Epithelial cell of proximal tubule (primary cell): ENCODE data around the gene RAPGEF5. TPM values are rescaled to one million over a fixed set of nuclear protein-coding genes. Genes with fewer than 3 reads are reported as not detected.

Experiments
- DNase-seq: peaks from one replicate; pipeline ENCODE4 v3.0.0-alpha.2; 2011; ENCODE audit warnings: low read depth
- H3K4me3 ChIP-seq: 2 replicates; pipeline ENCODE4 v1.5.1; 2011; ENCODE audit warnings: low read depth, mild to moderate bottlenecking, low read length
- total RNA-seq: library from RNA; depleted of rRNA; stranded (reverse); fragments of >200 nt; gene quantifications from 2 replicates; pipeline ENCODE4 v1.2.3, GENCODE V29; 2015
- TF ChIP-seq, protein P1 (sequence below): conservative IDR thresholded peaks from 2 replicates; pipeline ENCODE4 v1.5.1; 2012; ENCODE audit warnings: low read depth, mild to moderate bottlenecking, low read length

The RAPGEF5 gene
- total RNA-seq, 1 donor from 2014 or later: 8.3 TPM

DNA sequence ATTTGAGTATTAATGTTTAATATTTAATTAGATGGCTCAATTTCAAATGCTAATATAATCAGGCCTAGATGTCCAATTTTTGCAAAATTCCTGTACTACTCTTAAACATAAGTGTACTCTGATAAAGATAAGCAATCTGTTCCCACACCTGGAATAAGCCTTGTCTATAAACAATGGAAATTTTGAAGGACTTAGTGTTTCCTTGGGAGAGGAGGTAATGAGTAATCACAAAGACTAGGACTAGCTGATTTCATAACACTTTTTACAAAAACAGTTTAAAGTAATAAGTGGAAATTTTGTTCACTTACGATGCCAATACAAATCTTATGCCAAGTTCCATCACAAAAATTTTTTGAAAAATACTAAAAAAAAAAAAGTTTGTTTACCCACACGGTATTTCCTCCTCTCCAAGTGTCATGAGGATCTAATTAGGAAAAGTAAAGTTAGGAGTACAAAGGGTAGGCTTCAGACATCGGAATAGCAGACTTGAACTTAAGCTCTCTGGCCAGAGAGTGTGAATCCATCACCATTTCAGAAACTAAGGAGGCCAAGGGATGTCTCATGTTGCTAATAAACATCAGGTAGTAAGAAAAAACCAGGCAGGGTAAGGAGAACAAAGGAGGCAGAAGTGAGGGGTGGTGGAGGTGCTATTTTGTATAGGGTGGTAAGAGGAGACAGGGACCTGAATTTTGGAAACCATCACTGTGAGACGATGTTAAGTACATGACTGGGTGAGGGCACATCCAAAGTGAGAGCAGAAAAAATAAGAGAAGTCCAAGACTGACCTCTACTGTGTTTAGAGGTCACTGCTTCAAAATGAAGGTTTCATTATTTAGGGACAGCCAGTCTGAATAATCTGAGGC is 61.3 kb downstream of the RAPGEF5 start:
- H3K4me3 ChIP-seq: no peak overlapping the region
- no peak for DNase-seq
- TF ChIP-seq, protein P1, sequence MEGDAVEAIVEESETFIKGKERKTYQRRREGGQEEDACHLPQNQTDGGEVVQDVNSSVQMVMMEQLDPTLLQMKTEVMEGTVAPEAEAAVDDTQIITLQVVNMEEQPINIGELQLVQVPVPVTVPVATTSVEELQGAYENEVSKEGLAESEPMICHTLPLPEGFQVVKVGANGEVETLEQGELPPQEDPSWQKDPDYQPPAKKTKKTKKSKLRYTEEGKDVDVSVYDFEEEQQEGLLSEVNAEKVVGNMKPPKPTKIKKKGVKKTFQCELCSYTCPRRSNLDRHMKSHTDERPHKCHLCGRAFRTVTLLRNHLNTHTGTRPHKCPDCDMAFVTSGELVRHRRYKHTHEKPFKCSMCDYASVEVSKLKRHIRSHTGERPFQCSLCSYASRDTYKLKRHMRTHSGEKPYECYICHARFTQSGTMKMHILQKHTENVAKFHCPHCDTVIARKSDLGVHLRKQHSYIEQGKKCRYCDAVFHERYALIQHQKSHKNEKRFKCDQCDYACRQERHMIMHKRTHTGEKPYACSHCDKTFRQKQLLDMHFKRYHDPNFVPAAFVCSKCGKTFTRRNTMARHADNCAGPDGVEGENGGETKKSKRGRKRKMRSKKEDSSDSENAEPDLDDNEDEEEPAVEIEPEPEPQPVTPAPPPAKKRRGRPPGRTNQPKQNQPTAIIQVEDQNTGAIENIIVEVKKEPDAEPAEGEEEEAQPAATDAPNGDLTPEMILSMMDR: no peak

DNA sequence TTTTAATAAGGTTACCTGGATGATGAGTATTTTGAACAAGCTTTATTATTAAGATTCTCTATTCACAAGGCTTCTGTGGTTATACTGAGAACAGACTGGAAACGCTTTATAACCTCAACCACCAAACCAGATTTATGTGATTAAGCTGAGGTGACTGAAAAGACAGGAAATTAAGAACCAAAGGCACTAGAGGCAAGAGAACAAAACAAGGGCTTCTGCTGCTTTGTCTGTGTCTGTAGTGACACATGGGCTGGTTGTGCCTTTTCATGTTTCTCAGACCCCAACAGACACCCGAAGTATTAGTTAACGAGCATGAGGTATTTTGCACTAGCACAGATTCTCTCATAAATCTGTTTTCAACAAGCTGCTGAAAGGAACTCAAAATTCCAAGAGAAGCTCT is 64.4 kb downstream of the RAPGEF5 start:
- no peak overlapping the region for H3K4me3 ChIP-seq
- no peak for DNase-seq
- TF ChIP-seq, protein P1: no peak

DNA sequence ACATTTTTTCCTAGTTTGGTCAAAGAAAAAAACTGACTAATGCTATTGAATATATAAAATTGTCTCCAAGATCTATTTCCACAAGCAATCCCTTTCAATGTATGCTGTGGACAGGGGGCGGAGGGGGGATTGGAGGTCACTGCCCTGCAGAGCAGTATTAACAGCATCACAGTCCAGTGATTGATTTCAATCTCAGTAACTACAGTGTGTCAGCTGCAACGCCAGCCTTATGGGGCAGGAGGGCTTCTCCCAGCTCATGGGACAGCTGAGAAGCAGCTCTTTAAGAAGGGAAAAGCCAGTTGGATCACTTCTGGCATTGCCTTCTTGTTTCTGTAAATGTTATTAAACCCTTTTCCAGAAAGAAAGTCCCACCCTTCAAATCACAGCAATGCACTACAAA is 65.0 kb downstream of the RAPGEF5 start:
- TF ChIP-seq, protein P1: no peak
- DNase-seq: no peak
- no peak overlapping the region for H3K4me3 ChIP-seq

DNA sequence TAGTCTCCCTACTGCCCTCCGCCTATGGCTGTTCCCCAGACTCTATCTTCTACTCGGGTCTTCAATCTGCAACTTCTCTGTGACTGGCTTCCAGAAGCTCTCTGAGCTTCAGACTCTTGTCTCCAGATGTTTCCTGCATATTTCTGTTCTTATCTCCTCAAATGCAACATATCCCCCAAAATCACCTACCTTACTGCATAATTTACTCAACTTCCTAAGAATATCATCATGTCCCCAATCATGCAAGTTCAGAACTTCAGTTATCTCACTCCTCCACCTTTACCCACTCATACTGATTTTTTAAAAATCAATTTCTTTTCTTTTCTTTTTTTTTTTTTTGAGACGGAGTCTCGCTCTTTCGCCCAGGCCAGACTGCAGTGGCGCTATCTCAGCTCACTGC is 68.8 kb downstream of the RAPGEF5 start:
- TF ChIP-seq, protein P1: no peak
- H3K4me3 ChIP-seq: no peak overlapping the region
- DNase-seq: no peak

DNA sequence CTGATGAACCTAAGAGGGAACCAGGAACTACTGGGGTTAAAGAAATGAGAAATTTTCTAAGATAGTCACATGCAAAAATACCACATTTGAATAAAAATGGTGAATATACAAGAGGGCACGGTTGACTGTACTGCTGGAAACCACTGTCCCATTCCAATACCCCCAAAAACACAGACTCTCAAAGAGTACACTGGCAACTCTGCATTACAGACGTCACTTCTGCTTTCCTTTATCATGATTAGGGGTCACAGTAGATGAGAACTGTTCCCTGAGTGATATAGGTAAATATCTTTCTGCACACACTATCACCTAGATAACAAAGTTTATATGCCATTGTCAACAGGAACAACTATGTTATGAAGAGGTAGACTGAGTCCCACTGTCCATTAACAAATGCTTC is 69.5 kb downstream of the RAPGEF5 start:
- TF ChIP-seq, protein P1: no peak
- DNase-seq: no peak
- H3K4me3 ChIP-seq: no peak overlapping the region

DNA sequence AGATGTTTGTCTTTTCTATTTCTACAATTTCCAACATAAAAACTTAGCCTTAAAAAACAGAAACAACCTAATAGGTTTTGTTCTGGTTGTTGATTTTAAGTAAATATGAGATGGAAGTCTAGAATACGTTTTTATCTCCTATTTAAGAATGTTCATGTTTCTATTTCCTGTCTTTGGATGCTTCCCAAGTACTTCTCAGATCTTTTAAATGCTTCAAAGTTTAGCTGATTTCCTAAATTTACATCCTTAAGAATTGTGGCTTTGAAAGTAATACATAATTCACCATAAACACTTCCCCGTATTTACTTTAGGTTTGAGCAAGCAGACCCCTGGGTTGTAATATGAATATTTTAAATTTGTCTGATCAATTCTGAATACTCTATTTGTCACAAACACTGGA is 70.5 kb downstream of the RAPGEF5 start:
- H3K4me3 ChIP-seq: no peak overlapping the region
- TF ChIP-seq, protein P1: no peak
- no peak for DNase-seq

DNA sequence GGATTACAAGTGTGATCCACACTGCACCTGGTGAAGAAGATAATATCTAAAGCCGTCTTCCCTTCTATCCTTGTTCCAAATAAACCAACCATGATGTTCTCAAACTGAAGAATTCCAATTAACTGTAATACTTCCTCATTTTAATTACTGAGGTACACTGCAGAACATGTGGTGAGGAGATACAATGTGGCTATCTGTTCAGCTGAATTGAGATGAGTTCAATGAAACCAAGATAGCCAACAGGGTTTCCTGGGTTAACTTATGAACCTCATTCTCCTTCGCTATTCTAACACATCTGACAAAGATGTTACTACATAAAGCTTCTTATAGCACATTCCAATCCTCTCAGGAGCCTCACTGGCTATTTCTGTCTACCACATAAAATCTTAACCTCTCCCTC is 75.5 kb downstream of the RAPGEF5 start:
- TF ChIP-seq, protein P1: no peak
- no peak overlapping the region for H3K4me3 ChIP-seq
- no peak for DNase-seq
